WTC11 (cell line): ENCODE data around the gene LAIR2.

Source experiments
- AR ChIP-seq: fragments of 250-450 bp; sonication (Bioruptor Pico); IDR thresholded peaks from 2 replicates; pipeline ENCODE4 v1.9.0; 2021; ENCODE audit warnings: mild to moderate bottlenecking
- ATF3 ChIP-seq: sonication (generic); formaldehyde crosslinking; conservative IDR thresholded peaks from 2 replicates; pipeline ENCODE4 v1.8.1; 2022; ENCODE audit warnings: mild to moderate bottlenecking, missing genetic modification reagents
- ETV6 ChIP-seq: sonication (generic); formaldehyde crosslinking; IDR thresholded peaks from 2 replicates; pipeline ENCODE4 v1.8.1; 2022; ENCODE audit warnings: mild to moderate bottlenecking, missing genetic modification reagents
- SP1 ChIP-seq: sonication (generic); formaldehyde crosslinking; conservative IDR thresholded peaks from 2 replicates; pipeline ENCODE4 v1.8.1; 2022; ENCODE audit warnings: missing genetic modification reagents
- TEAD4 ChIP-seq: sonication (generic); formaldehyde crosslinking; IDR thresholded peaks from 2 replicates; pipeline ENCODE4 v1.8.0; 2022; ENCODE audit warnings: mild to moderate bottlenecking, missing genetic modification reagents
- ZNF263 ChIP-seq: sonication (generic); formaldehyde crosslinking; IDR thresholded peaks from 2 replicates; pipeline ENCODE4 v1.8.1; 2022; ENCODE audit warnings: low read depth, mild to moderate bottlenecking, moderate library complexity, missing genetic modification reagents

- TF ChIP-seq AR (no peak), ETV6 (CRISPR knock-in tag) (no peak), SP1 (CRISPR knock-in tag) (no peak), ATF3 (CRISPR knock-in tag) (no peak), TEAD4 (CRISPR knock-in tag) (no peak), ZNF263 (CRISPR knock-in tag) (no peak)
These were observed 28.2 kb downstream of the LAIR2 start for GRCh38 chr19:54530866-54531265.
